Jurkat, Clone E6-1 (cell line): ENCODE measurements around the gene STYX.

Experiments used
- DNase-seq: peaks from one replicate; pipeline ENCODE4 v3.0.0-alpha.2; 2011; ENCODE audit warnings: low read depth, low spot score
- H3K4me3 ChIP-seq: 2 replicates; pipeline ENCODE4 v1.5.1; 2011; ENCODE audit warnings: mild to moderate bottlenecking, low read length, control low read depth, moderate library complexity

STYX gene

DNA sequence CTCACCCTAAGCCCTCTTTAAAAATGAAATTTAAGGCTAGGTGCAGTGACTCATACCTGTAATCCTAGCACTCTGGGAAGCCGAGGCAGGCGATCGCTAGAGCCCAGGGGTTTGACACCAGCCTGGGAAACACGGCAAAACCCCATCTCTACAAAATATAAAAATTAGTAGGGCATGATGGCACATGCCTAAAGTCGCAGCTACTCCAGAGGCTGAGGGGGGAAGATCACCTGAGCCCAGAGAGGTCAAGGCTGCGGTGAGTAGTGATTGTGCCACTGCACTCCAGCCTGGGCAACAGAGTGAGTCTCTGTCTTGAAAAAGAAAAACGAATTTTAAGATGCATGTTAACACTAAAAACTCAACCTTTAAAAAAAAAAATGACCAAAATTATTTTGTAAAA, 48.7 kb downstream of the STYX start:
- no peak overlapping the region for H3K4me3 ChIP-seq
- DNase-seq: no peak

DNA sequence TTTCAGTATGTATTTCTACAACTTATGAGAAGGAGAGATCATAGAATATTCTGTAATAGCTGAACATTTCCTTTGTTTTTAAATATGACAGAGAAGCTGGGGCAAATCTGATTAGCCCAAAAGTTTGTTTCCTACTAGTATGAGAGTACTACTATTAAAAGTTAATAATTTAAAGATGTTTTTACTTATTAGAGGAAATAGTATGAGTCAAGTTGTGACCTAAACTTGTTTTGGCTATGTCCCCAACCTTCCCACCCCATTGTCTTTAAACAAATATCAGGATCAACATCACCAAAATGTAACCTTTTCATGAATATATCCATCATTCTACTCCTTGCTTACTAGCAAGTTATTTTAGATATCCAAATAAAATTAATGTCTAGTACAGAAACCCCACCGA, 50.9 kb downstream of the STYX start:
- H3K4me3 ChIP-seq: no peak overlapping the region
- DNase-seq: no peak

DNA sequence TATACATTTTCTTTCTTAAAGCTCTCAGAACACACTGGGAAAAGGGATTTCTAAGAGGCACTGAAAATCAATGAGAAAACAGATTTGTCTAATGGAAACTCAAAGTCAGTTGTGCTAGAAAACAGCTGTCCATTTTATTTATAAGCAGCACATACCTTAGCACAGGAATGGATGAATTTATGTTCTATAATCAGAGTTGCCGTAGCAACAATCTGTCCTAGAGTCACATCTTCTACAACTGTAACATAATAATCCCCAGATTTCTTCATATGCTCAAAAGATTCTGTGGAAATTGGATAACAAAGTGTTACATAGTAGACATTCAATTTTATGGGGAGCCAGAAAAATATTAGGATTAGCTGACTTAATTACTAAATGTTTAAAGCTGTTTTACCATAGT, 51.7 kb downstream of the STYX start:
- H3K4me3 ChIP-seq: no peak overlapping the region
- no peak for DNase-seq

DNA sequence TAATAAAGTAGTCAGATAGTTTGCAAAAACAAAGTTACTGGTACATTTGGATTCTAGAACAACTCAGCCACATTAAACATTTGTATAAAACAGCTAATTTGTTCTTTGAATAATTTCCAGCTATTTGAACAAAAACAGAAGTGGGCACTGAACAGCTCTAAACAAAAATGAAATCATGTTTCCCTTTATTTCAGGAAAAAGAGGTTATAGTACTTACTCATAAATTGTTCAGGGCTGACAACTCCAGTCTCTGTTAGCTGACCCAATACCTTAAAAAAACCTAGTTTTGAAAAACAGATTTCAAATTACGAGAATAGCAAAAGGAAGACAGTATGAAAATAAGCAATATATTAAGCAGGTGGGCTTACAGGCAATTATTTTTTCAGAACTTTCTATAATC, 53.2 kb downstream of the STYX start:
- no peak for DNase-seq
- no peak overlapping the region for H3K4me3 ChIP-seq

DNA sequence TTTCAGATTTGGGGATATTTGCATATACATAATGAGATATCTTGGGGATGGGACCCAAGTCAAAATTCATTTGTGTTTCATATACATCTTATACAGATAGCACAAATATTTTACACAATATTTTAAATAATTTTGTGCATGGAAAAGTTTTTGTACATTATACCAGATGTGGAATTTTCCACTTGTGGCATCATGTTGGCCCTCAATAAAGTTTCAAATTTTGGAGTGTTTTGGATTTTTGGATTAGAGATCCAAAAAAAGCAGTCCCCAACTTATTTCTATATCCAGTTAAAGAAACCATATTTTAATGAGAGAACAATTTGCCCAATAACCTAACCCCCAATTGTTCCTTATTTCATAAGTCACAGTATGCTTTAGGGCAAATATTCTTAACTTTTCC, 56.9 kb downstream of the STYX start:
- no peak overlapping the region for H3K4me3 ChIP-seq
- DNase-seq: no peak

DNA sequence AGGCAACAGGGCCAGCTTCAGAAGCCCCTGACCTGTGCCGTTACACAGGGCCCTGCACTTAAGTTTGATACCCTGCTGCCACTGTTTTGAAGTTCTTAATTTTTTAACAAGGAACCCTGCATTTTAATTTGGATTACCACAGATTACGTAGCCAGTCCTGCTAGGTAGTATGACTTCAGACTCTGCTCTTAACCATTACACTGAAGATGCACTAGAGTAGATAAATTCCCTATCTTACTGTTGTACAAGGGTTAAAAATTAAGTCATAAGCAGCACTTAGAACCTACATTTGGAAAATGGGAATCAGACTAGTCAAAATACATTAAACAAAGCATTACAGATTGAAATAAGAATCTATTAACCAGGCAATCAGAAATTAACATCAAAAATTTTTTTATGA, 59.2 kb downstream of the STYX start:
- H3K4me3 ChIP-seq: no peak overlapping the region
- DNase-seq: no peak

DNA sequence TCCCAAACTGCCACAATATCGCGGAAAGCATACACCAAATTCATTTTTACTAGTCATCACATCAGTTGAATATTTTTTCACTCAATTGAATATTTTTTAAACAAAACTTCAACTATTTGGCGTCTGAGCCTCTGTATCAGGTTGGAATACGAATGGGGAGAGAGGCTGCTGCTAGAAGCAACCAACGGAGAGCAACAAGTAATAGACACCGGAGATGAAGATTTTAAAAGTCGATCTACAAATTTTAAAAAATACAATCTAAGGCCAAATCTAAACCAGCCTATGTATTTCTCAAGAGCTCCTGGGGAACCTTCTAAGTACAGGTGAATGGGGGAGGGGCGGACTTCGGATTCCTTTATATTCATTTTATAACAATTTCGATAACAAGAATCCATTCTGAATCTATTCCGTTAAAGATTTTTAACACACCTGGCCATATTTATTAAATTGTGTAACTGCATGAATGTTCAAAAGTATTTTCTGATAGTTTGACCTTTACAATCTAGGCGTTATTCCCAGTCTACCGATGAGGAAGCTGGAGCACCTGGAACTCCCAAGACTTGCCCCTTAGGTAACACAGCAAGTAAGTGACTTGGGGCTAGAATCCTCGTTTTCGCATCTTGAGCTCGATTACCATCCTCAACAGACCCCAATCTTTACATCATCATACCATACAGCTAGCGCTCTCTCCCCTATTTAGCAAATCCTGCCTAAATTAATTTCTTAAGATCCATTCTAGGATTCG, 60.2 kb downstream of the STYX start:
- H3K4me3 ChIP-seq: peak overlapping the region; percentile 94
- no peak for DNase-seq

DNA sequence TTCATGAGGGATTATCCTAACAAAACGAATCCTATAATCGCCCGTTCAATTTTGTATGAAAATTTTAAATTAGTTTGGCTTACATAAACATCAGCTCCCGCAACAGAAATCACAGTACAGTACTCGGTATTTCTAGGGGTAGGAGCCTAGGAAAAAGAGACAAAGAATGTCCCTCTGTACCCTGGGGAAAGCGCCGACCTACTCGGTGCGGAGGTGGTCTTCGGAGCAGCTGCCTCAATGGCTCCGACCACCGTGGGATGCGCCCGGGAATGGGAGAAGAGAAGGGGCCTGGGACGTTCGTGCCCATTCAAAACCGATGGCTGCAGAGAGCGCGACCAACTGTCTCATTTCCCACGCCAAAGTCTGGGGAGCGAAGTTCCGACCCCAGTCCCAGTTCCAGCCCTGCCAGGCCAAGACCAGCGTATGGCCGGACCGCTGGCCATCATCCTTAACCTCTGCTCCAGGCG, 60.8 kb downstream of the STYX start:
- peak overlapping the region; percentile 94 for H3K4me3 ChIP-seq
- no peak for DNase-seq

DNA sequence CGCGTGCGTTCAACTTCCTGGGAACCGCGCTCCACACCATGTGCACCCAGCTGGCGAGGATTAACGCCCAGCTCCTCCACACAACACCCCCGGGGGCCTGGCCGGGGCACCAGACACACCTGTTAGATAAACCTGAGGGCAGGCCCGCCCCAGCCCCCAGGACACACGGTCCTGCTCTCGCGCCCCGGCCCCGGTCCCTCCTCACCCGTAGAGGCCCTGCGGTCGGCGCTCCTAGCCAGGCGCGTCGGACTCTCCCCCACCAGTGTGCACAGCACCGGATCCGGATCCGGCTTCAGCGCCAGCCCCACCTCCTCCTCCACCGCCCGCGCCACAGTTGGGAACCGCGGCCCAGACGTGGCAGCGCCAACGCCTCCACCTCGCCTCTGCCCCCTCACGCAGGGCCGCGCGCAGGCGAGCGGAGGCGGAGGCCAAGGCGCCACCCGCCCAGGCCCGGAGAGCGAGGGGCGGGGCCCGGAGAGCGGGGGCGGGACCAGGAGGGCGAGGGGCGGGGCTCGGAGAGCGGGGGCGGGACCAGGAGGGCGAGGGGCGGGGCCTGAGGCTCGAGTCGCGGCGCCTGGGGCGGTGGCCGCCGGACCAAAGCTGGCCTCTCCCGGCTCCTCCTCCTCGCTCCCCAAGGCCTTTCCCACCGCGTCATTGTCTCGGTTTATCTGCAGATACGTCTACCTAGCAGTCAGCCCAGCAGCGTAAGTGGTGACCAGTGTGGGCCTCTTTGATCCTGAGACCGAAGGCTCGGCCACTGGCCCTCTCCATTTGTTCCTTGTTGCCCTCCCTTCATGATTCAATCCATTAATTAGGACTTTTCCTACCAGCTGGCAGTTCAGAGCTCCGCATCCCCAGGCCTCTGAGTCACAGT, 61.5 kb downstream of the STYX start, which contains the start of gene GNPNAT1:
Gene GNPNAT1, minus strand, starts transcription at position 385 of the 874 bp plus-strand sequence. CDS start 6,957 bp downstream, outside the sequence.
- H3K4me3 ChIP-seq: peak within 1 kb of the TSS; percentile 94
- DNase-seq: peak; percentile 75

DNA sequence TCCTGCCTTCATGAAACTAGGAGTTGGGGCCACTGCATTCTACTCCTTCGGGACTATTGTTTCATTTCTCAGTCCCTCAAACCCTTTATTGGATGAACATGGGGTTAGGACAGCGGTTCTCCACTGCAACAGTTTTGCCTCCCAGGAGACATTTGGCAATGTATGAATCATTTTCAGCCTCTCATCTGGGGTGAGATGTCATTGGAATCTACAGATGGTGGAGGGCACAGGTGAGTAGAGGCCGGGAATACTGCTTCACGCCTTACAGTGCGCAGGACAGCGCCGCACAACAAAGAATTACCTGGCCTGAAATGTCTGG, 62.1 kb downstream of the STYX start:
- peak overlapping the region; percentile 40; the same call in 1 of the 2 replicates for H3K4me3 ChIP-seq
- DNase-seq: no peak

DNA sequence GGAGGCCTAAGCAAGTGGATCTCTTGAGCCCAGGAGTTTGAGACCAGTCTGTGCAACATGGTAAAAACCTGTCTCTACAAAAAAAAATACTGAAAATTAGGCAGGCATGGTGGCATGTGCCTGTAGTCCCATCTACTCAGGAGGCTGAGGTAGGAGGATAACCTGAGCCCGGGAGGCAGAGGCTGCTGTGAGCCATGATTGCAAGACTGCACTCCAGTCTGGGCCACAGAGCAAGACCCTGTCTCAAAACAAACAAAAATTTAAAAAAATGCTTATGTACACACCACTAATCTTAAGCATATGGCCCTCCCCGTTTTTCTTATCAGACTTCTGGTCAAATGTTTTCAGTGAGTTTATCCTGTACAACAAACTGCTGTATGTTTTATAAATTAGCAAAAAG, 63.1 kb downstream of the STYX start:
- DNase-seq: no peak
- H3K4me3 ChIP-seq: no peak overlapping the region

DNA sequence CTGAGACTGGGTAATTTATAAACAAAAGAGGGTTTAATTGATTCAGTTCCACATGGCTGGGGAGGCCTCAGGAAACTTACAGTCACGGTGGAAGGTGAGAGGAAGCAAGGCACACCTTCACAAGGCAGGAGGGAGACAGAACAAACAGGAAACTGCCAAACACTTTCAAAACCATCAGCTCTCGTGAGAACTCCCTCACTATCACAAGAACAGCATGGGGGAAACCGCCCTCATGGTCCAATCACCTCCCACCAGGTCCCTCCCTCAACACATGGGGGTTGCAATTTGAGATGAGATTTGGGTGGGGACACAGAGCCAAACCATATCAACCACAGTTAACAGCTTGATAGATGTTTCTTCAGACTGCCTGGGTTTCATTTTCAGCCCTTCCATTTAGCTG, 67.7 kb downstream of the STYX start:
- no peak overlapping the region for H3K4me3 ChIP-seq
- no peak for DNase-seq

DNA sequence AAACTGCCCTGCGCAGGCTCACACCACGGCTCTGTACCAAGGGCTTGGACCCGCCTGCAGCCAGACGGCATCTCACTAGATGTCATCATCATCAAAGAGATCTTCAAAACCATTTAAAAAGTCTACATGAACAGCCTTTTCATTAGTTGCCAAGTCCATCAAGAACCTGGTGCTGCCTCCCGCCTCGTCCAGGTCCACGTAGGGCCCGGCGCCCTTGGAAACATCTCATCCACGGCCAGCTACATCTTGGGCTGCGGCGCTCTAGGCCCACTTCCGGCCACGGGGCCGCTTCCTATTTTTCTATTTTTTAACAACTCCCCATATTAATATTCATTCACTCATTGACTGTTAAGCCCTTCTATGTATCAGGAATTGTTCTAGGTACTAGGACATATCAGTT, 68.9 kb downstream of the STYX start:
- DNase-seq: no peak
- H3K4me3 ChIP-seq: no peak overlapping the region

DNA sequence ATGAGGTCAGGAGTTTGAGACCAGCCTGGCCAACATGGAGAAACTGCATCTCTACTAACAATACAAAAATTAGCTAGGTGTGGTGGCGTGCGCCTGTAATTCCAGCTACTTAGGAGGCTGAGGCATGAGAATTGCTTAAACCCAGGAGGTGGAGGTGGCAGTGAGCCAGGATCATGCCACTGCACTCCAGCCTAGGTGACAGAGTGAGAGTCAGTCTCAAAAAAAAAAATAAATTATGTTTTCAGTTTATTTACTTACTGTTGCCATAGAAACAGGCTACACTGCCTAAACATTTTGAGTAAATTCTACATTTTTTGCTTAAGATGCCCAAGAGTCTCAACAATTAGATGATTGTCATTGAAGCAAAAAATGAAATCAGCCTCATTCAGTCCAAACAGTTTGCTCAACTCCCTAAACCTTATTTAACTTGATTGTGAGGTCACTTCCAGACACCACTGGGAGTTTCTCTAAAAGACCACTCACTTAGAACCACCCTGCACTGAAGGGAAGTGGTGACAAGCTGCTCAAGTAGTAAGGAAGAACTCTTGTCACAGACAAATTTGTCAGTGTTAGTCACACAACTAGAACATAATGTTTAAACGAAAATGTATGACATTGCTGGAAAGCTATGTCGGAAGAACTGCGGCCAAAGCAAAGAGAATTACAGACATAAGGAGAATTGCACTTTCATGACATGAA, 71.2 kb downstream of the STYX start:
- peak; percentile 12 for DNase-seq
- no peak overlapping the region for H3K4me3 ChIP-seq

DNA sequence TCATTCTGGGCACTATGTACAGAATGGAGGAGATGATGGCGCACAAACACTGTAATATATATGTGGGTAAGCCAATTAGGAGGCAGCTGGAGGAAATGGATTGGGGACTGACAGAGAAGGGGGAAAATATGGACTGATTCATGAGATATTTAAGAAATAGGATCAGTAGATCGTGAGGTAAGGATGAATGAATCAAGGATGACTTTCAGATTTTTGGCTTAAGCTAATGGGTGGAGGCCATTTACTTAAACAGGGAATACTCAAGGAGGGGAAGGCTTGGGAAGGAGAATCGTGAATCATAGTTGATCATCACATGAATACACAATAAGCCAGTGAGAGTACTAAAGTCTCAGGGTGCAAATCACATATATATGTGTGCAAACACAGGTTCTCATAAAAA, 72.6 kb downstream of the STYX start:
- no peak for DNase-seq
- H3K4me3 ChIP-seq: no peak overlapping the region

DNA sequence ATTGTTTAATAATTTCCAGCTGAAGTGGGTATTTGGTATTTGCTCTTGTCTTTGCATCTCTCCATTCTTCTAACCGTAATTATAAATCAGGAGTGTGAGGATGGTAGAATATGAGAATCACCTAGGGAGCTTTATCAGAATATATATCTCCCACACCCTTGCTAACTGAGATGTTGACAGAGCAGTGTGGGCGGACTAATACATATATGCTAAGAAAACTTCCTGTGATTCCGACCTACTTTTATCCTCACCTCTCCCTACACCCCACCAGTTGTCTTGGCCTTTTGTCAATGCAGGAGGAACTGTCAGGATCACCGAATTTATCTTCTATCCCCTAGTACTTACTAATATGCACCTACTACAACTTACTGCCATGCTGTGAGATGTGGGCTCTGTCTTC, 76.1 kb downstream of the STYX start:
- DNase-seq: no peak
- no peak overlapping the region for H3K4me3 ChIP-seq

DNA sequence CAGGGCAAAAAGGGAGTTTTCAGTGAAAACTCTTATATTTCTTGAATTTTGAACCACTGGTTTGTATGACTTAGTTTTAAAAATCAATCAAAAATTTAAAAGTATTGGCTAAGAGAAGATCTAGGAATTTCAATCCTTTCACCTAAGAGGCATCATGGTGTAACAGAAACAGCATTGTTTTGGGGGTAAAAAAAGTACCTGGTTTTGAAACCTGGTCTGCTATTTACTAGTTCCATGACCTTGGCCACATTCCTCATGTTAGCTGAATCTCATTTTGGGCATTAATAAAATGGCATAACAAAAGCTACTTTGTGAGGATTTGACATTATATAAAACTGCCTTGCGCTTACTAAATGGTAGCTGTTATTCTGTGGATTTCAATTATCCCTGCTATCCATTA, 78.1 kb downstream of the STYX start:
- no peak overlapping the region for H3K4me3 ChIP-seq
- no peak for DNase-seq

DNA sequence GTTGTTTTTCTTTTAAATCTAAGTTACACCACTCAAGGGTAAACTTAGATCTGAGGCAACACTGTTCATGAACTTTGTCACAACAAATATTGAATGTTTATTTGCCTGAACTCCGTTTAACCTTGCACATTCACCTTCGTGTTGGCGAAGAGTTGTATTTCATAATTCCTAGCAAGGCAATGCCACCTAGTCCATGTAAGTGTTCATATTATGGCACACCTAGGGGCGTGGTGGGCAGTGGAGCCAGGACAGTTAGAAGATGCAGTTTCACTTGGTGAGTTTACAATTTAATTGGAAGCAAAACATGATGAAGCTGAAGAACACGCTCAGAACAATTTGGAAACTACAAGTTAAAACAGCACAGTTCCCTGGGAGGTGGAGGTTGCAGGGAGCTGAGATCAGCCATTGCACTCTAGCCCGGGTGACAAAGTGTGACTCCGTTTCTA, 91.9 kb downstream of the STYX start:
- no peak overlapping the region for H3K4me3 ChIP-seq
- DNase-seq: no peak

DNA sequence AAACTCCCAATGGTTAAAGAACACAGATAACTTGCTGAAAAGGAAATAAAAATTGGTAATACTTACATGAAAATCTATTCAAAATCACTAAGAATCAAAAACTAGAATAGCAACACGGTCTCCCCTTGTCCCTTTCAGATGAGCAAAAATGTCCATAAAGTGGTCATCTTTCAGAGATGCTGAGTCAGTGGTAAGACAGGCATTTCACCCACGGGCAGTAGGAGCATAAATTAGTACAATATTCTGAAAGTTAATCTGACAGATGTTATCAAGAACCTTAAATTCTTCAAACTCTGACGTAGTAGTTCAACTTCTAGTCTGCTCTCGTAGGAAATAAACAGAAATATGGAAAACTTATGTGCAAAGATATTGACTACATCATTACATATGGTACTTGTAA, 94.5 kb downstream of the STYX start:
- DNase-seq: no peak
- H3K4me3 ChIP-seq: no peak overlapping the region
